ENCODE results near the gene H1-8.

The H1-8 gene

DNA sequence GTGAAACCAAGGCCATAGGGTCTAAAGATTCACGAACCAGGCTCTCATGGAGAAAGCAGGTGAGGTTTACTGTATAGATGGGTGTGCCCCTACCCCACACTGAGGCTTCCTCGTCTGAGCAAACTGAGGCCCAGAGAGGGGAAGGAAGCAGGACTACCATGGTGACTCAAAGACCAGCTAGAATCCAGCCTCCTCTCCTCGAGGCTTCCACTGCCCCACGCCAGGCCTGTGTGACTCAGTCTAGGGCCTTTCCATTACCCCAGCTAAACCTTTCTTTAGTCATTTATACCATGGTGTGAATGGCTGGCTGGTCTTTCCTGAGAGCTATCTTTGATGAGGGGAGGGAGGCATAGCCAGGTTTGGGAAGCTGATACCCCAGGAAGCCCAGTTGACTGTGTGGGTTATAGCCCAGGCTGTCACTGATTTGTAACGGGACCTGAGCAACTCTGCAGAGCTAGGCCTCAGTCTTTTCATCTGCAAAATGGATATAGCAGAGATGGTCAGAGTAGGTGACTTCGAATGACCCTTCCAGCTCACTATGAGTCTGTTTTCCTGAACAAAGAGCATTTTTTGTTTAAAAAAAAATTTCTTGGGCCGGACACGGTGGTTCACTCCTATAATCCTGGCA is 17.5 kb upstream of the H1-8 start:
- H3K4me3 ChIP-seq (ENCODE audit: low read depth, low read length) = no peak overlapping the region
- TF ChIP-seq, protein P1, sequence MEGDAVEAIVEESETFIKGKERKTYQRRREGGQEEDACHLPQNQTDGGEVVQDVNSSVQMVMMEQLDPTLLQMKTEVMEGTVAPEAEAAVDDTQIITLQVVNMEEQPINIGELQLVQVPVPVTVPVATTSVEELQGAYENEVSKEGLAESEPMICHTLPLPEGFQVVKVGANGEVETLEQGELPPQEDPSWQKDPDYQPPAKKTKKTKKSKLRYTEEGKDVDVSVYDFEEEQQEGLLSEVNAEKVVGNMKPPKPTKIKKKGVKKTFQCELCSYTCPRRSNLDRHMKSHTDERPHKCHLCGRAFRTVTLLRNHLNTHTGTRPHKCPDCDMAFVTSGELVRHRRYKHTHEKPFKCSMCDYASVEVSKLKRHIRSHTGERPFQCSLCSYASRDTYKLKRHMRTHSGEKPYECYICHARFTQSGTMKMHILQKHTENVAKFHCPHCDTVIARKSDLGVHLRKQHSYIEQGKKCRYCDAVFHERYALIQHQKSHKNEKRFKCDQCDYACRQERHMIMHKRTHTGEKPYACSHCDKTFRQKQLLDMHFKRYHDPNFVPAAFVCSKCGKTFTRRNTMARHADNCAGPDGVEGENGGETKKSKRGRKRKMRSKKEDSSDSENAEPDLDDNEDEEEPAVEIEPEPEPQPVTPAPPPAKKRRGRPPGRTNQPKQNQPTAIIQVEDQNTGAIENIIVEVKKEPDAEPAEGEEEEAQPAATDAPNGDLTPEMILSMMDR (IDR thresholded peaks at IDR 0.05; ENCODE audit: borderline replicate concordance, insufficient read depth, low read depth, low read length) = no peak

DNA sequence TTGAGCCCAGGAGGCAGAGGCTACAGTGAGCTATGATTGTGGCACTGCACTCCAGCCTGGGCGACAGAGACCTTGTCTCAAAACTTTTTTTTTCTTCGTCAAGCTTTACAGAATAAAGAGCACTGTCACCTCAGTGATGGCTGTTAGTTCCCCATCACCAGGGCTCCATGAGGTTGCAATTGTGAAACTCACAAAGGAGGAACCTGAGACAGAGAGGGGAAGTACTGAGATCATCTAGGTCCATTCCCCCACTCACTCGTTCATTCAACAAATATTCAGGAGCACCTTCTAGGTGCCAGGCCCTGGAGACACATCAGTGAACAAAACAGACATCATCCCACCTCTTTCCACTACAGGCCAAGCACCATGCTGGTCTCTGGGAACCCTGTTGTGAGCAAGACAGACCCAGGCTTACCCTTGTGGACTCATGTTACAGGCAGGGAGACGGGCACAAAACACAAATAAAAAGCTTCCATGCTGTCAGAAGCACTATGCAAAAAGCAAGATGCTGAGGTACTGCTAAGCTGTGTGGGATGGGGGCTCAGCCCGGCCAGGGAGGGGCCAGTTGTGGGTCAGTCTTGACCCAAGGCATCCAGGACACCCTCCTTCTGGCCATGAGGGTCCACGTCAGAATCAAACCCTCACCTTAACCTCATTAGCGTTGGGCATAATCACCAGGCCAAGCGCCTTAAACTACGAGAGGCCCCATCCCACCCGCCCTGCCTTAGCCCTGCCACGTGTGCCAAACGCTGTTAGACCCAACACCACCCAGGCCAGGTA is 16.7 kb upstream of the H1-8 start:
- TF ChIP-seq, protein P1 (IDR thresholded peaks at IDR 0.05; ENCODE audit: borderline replicate concordance, insufficient read depth, low read depth, low read length) = no peak
- no peak overlapping the region for H3K4me3 ChIP-seq (ENCODE audit: low read depth, low read length)

GRCh38 chr3:129527262-129527661 is 15.7 kb upstream of the H1-8 start:
- H3K4me3 ChIP-seq (ENCODE audit: low read depth, low read length) = no peak overlapping the region
- TF ChIP-seq, protein P1 (IDR thresholded peaks at IDR 0.05; ENCODE audit: borderline replicate concordance, insufficient read depth, low read depth, low read length) = no peak

DNA sequence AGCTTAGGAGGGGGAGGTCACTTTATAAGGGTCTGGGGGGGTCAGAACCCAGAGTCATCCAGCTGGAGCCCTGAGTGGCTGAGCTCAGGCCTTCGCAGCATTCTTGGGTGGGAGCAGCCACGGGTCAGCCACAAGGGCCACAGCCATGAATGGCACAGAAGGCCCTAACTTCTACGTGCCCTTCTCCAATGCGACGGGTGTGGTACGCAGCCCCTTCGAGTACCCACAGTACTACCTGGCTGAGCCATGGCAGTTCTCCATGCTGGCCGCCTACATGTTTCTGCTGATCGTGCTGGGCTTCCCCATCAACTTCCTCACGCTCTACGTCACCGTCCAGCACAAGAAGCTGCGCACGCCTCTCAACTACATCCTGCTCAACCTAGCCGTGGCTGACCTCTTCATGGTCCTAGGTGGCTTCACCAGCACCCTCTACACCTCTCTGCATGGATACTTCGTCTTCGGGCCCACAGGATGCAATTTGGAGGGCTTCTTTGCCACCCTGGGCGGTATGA is 14.3 kb upstream of the H1-8 start, which contains the start of gene RHO:
Gene RHO (plus strand): TSS at position 51 of the 512 bp plus-strand sequence. CDS start 95 bp downstream, at position 146.
- TF ChIP-seq, protein P1 (IDR thresholded peaks at IDR 0.05; ENCODE audit: borderline replicate concordance, insufficient read depth, low read depth, low read length) = no peak
- H3K4me3 ChIP-seq (ENCODE audit: low read depth, low read length) = no peak within 1 kb of the TSS

DNA sequence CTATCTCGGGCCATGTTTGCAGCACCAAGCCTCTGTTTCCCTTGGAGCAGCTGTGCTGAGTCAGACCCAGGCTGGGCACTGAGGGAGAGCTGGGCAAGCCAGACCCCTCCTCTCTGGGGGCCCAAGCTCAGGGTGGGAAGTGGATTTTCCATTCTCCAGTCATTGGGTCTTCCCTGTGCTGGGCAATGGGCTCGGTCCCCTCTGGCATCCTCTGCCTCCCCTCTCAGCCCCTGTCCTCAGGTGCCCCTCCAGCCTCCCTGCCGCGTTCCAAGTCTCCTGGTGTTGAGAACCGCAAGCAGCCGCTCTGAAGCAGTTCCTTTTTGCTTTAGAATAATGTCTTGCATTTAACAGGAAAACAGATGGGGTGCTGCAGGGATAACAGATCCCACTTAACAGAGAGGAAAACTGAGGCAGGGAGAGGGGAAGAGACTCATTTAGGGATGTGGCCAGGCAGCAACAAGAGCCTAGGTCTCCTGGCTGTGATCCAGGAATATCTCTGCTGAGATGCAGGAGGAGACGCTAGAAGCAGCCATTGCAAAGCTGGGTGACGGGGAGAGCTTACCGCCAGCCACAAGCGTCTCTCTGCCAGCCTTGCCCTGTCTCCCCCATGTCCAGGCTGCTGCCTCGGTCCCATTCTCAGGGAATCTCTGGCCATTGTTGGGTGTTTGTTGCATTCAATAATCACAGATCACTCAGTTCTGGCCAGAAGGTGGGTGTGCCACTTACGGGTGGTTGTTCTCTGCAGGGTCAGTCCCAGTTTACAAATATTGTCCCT is 13.4 kb upstream of the H1-8 start:
- H3K4me3 ChIP-seq (ENCODE audit: low read depth, low read length) = no peak overlapping the region
- TF ChIP-seq, protein P1 (IDR thresholded peaks at IDR 0.05; ENCODE audit: borderline replicate concordance, insufficient read depth, low read depth, low read length) = no peak

DNA sequence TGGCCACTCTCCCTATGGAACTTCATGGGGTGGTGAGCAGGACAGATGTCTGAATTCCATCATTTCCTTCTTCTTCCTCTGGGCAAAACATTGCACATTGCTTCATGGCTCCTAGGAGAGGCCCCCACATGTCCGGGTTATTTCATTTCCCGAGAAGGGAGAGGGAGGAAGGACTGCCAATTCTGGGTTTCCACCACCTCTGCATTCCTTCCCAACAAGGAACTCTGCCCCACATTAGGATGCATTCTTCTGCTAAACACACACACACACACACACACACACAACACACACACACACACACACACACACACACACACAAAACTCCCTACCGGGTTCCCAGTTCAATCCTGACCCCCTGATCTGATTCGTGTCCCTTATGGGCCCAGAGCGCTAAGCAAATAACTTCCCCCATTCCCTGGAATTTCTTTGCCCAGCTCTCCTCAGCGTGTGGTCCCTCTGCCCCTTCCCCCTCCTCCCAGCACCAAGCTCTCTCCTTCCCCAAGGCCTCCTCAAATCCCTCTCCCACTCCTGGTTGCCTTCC is 12.7 kb upstream of the H1-8 start:
- TF ChIP-seq, protein P1 (IDR thresholded peaks at IDR 0.05; ENCODE audit: borderline replicate concordance, insufficient read depth, low read depth, low read length) = no peak
- H3K4me3 ChIP-seq (ENCODE audit: low read depth, low read length) = no peak overlapping the region

Data from GM12875 (cell line).